Esophagus muscularis mucosa (tissue), 3 donors: ENCODE measurements around the gene FNTB.

Experiments
- POLR2A ChIP-seq: fragments of 450-650 bp; IDR thresholded peaks from one replicate; pipeline ENCODE4 v1.6.1; 2017; ENCODE audit warnings: antibody characterized with exemption, moderate library complexity, mild to moderate bottlenecking, low read depth
- POLR2AphosphoS5 ChIP-seq, 2 donors: sonication (generic); formaldehyde crosslinking; IDR thresholded peaks; one replicate each; pipeline ENCODE4 v1.6.1; 2017; ENCODE audit warnings: antibody characterized with exemption in 2 of 2
- TF ChIP-seq, protein P1 (sequence below), 3 experiments: fragments of 200-600 bp in 2 of 3; fragments of 450-650 bp in 1 of 3; sonication (generic) in 2 of 3; IDR thresholded peaks; one replicate each; pipeline ENCODE4 v1.5.1; 2017 to 2019; ENCODE audit warnings: antibody characterized with exemption in 3 of 3, mild to moderate bottlenecking in 2 of 3, moderate library complexity in 1 of 3

DNA sequence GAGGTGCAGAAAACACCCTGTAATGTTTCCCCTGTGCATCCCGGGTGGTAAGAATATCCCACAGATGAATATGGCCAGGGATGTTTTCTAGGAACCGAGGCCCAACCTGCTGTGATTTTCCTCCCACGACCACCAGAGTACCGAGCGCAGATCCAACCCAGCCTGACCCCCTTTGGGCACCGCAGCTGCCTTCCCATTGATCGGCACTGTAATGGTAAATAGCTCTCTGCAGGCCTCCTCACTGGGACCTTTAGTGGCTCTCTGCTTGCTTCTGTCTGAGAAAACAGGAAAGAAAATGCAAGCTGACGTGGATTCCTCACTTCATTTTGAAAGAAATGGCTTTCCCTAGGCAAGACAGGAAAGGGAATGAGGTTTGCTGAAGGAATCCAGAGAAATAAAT lies 12.1 kb upstream of the FNTB start:
- TF ChIP-seq, protein P1, sequence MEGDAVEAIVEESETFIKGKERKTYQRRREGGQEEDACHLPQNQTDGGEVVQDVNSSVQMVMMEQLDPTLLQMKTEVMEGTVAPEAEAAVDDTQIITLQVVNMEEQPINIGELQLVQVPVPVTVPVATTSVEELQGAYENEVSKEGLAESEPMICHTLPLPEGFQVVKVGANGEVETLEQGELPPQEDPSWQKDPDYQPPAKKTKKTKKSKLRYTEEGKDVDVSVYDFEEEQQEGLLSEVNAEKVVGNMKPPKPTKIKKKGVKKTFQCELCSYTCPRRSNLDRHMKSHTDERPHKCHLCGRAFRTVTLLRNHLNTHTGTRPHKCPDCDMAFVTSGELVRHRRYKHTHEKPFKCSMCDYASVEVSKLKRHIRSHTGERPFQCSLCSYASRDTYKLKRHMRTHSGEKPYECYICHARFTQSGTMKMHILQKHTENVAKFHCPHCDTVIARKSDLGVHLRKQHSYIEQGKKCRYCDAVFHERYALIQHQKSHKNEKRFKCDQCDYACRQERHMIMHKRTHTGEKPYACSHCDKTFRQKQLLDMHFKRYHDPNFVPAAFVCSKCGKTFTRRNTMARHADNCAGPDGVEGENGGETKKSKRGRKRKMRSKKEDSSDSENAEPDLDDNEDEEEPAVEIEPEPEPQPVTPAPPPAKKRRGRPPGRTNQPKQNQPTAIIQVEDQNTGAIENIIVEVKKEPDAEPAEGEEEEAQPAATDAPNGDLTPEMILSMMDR (IDR thresholded peaks at IDR 0.05), result no peak
- TF ChIP-seq POLR2A, result no peak
- no peak for TF ChIP-seq POLR2AphosphoS5 (IDR thresholded peaks at IDR 0.05)
